Endodermal cell (in vitro differentiated cells): ENCODE results near the gene DNAJB1. TPM values are rescaled to one million over a fixed set of nuclear protein-coding genes. Genes with fewer than 3 reads are reported as not detected.
A peak's percentile ranks its signal among the peaks of the same experiment; 100 is the strongest.

ENCODE experiments used
- DNase-seq: peaks from one replicate; pipeline ENCODE4 v3.0.0-alpha.2; 2017
- H3K27ac ChIP-seq: 2 replicates; pipeline ENCODE4 v1.5.1; 2013; ENCODE audit warnings: mild to moderate bottlenecking, low read depth, low read length, moderate library complexity
- H3K27me3 ChIP-seq: 2 replicates; pipeline ENCODE4 v1.6.1; 2013; ENCODE audit warnings: mild to moderate bottlenecking, low read length, moderate library complexity; ENCODE audit not compliant: insufficient read depth, control insufficient read depth, poor library complexity, severe bottlenecking
- H3K36me3 ChIP-seq: 2 replicates; pipeline ENCODE4 v1.7.0; 2013; ENCODE audit warnings: mild to moderate bottlenecking, low read length, moderate library complexity; ENCODE audit not compliant: control insufficient read depth, insufficient read depth
- H3K4me1 ChIP-seq: one replicate; pipeline ENCODE4 v1.7.0; 2013; ENCODE audit warnings: low read length; ENCODE audit not compliant: control insufficient read depth, insufficient read depth
- H3K4me3 ChIP-seq: 2 replicates; pipeline ENCODE4 v1.5.1; 2013; ENCODE audit warnings: mild to moderate bottlenecking, low read length, moderate library complexity
- H3K9ac ChIP-seq: 2 replicates; pipeline ENCODE4 v1.6.1; 2013; ENCODE audit warnings: mild to moderate bottlenecking, low read length, moderate library complexity; ENCODE audit not compliant: poor library complexity, severe bottlenecking; ENCODE audit errors: extremely low read depth
- H3K9me3 ChIP-seq: 2 replicates; pipeline ENCODE4 v1.6.1; 2013; ENCODE audit warnings: mild to moderate bottlenecking, low read length, moderate library complexity; ENCODE audit not compliant: control insufficient read depth
- H3K27ac Mint-ChIP-seq: 2 replicates; pipeline ENCODE4 v1.8.0; 2020; ENCODE audit warnings: mixed read lengths
- H3K27me3 Mint-ChIP-seq: 2 replicates; pipeline ENCODE4 v1.8.0; 2021; ENCODE audit warnings: mild to moderate bottlenecking, mixed read lengths; ENCODE audit not compliant: insufficient read depth
- H3K36me3 Mint-ChIP-seq: 2 replicates; pipeline ENCODE4 v1.8.0; 2020; ENCODE audit warnings: low read depth, mixed read lengths
- H3K4me1 Mint-ChIP-seq: 2 replicates; pipeline ENCODE4 v1.8.0; 2020; ENCODE audit warnings: mixed read lengths
- H3K4me3 Mint-ChIP-seq: 2 replicates; pipeline ENCODE4 v1.8.0; 2020; ENCODE audit warnings: mild to moderate bottlenecking, moderate library complexity, mixed read lengths
- H3K9me3 Mint-ChIP-seq: 2 replicates; pipeline ENCODE4 v1.8.0; 2020; ENCODE audit warnings: mild to moderate bottlenecking, mixed read lengths
- CTCF ChIP-seq: fragments of 200-600 bp; sonication (generic); conservative IDR thresholded peaks from 2 replicates; pipeline ENCODE4 v1.5.0; 2021; ENCODE audit warnings: antibody characterized with exemption, mild to moderate bottlenecking
- WGBS, 2 experiments: methylation state at CpG; one replicate each; pipeline versions ENCODE4 v1.1.5 to v1.1.7; 2013; ENCODE audit warnings: missing lambda C conversion rate in 2 of 2, mixed read lengths in 1 of 2; ENCODE audit not compliant: insufficient coverage in 1 of 2, insufficient read length in 1 of 2; 5-methylcytosine and 5-hydroxymethylcytosine counted together
- total RNA-seq, 2 donors: library from RNA; stranded (reverse); fragmentation: NEBNext Ultra II Directional in 1 of 2; extraction: Animal tissue kit (Norgen Biotek cat#: 25700) in 1 of 2; gene quantifications; 2 replicates in 1 of 2; 3 replicates in 1 of 2; pipeline ENCODE4 v1.2.1, GENCODE V29; 2021

The DNAJB1 gene
- total RNA-seq, 2 donors from 2014 or later = 66.1 to 70.0 TPM

GRCh38 chr19:14474827-14475226 is 43.4 kb downstream of the DNAJB1 start:
- Histone ChIP-seq H3K4me1 (no peaks in the 10 kb centered on the region), H3K27me3 (no peaks in the 10 kb centered on the region), H3K9ac (no peak overlapping the region), H3K4me3 (no peak overlapping the region), H3K9me3 (no peaks in the 10 kb centered on the region), H3K27ac (no peak overlapping the region), H3K36me3 (peaks cover 21% of the 10 kb centered on the region)
- H3K27me3 Mint-ChIP-seq = peaks cover 14% of the 10 kb centered on the region
- no peaks in the 10 kb centered on the region for H3K9me3 Mint-ChIP-seq
- 82 to 100% methylated on average over 5 to 12 of the region's 12 CpGs for WGBS, 2 experiments
- H3K27ac Mint-ChIP-seq = no peak overlapping the region
- no peak overlapping the region for H3K4me3 Mint-ChIP-seq
- H3K36me3 Mint-ChIP-seq = peaks cover 14% of the 10 kb centered on the region
- DNase-seq = no peak
- TF ChIP-seq CTCF = no peak
- H3K4me1 Mint-ChIP-seq = peaks cover 13% of the 10 kb centered on the region

GRCh38 chr19:14473978-14474578 is 44.1 kb downstream of the DNAJB1 start:
- Mint-ChIP-seq H3K9me3 (no peaks in the 10 kb centered on the region), H3K27ac (no peak overlapping the region), H3K36me3 (peaks cover 19% of the 10 kb centered on the region), H3K27me3 (peaks cover 14% of the 10 kb centered on the region), H3K4me3 (no peak overlapping the region), H3K4me1 (peaks cover 13% of the 10 kb centered on the region)
- Histone ChIP-seq H3K9me3 (no peaks in the 10 kb centered on the region), H3K4me3 (no peak overlapping the region), H3K4me1 (no peaks in the 10 kb centered on the region), H3K9ac (no peak overlapping the region), H3K27ac (no peak overlapping the region), H3K27me3 (no peaks in the 10 kb centered on the region), H3K36me3 (peaks cover 17% of the 10 kb centered on the region)
- DNase-seq = no peak
- 97% methylated on average over 44 to 53 of the region's 53 CpGs for WGBS, 2 experiments
- no peak for TF ChIP-seq CTCF

- no peak overlapping the region for H3K27ac Mint-ChIP-seq
- 89 to 96% methylated on average over 84 to 97 of the region's 97 CpGs for WGBS, 2 experiments
- H3K4me1 Mint-ChIP-seq = peaks cover 13% of the 10 kb centered on the region
These were observed 44.9 kb downstream of the DNAJB1 start for GRCh38 chr19:14473073-14473977.

More at GRCh38 chr19:14473073-14473977, 44.9 kb downstream of the DNAJB1 start:
- H3K9ac ChIP-seq = no peak overlapping the region
- H3K4me1 ChIP-seq = no peaks in the 10 kb centered on the region
- no peaks in the 10 kb centered on the region for H3K27me3 ChIP-seq
- H3K27ac ChIP-seq = no peak overlapping the region
- no peak for DNase-seq
- peak overlapping the region; percentile 49 for H3K4me3 Mint-ChIP-seq
- H3K4me3 ChIP-seq = no peak overlapping the region
- no peak for TF ChIP-seq CTCF
- no peaks in the 10 kb centered on the region for H3K9me3 ChIP-seq
- H3K27me3 Mint-ChIP-seq = peaks cover 14% of the 10 kb centered on the region
- H3K36me3 ChIP-seq = peaks cover 15% of the 10 kb centered on the region
- no peaks in the 10 kb centered on the region for H3K9me3 Mint-ChIP-seq
- H3K36me3 Mint-ChIP-seq = peaks cover 18% of the 10 kb centered on the region
